ENCODE results near the gene DOCK1. TPM values are rescaled to one million over a fixed set of nuclear protein-coding genes. Genes with fewer than 3 reads are reported as not detected.

Gene DOCK1
- polyA plus RNA-seq, 1 of the 3 experiments (the other 2 are of a cell fraction): 15.5 TPM

DNA sequence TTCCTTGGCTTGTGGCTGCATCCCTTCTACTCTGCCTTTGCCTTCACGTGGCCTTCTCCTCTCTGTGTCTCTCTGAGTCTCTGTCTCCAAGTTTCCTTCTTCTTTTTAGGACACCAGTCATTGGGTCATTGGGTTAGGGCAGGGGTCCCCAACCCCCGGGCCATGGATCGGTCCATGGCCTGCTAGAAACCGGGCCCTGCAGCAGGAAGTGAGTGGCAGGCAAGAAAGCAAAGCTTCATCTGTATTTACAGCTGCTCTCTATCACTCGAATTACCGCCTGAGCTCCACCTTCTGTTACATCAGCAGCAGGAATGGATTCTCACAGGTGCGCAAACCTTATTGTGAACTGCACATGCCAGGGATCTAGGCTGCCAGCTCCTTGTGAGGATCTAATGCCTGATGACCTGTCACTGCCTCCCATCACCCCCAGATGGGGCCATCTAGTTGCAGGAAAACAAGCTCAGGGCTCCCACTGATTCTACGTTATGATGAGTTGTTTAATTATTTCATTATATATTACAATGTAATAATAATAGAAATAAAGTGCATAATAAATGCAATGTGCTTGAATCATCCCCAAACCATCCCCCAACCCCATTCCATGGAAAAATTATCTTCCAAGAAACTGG lies 47.9 kb upstream of the DOCK1 start:
- POLR2A ChIA-PET: no interaction called here

DNA sequence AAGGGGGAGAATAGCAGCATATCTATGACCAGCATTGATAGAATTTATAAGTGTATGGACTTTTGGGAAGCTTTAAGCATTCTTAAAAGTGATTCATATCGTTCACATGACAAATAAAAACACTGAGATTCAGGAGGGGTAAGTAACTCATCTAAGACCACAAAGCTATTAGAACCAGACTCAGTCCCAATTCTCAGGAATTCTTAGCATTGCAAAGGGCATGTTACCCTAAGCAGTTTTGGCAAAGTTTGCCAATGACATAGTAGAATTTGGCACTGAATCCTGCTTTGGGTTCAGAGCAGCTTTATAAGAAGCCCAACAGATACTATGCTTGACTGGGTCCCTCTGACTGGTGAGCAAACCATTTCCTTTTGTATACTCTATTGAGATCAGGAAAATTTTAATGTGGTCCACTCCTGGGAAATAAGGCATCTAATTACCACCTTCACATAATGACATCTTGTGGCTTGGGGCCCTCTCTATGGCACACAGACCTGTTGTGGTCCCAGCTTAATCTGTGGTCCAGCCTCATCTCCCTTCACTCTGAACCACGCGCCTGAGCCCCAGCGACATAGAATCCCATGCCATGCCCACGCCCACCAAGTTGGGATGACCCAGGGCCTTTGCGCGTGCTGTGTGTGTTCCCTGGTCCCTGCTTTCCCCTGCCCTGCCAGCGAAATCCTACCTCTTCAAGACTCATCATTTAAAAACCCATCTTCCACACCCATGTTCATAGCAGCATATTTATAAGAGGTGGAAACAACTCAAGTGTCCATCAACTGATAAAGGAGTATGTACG lies 37.5 kb upstream of the DOCK1 start:
- CTCF ChIA-PET: no interaction called here
- 46% methylated on average over 8 of the region's 9 CpGs for WGBS (ENCODE audit: low lambda C conversion rate)
- peak overlapping the region; percentile 11; the same call in 1 of the 2 replicates for H3K4me2 ChIP-seq
- no peaks in the 10 kb centered on the region for H3F3A ChIP-seq (replicated peaks; ENCODE audit: insufficient read depth)
- TF ChIP-seq EZH2phosphoT487 (IDR thresholded peaks at IDR 0.05; ENCODE audit: borderline replicate concordance, low read depth): no peak
- TF ChIP-seq JUND (IDR thresholded peaks at IDR 0.05): peak; percentile 50
- TF ChIP-seq ELF1 (IDR thresholded peaks at IDR 0.05): no peak
- peak; percentile 49; the same call in 1 of the 2 replicates for TF ChIP-seq FOSL2 (IDR thresholded peaks at IDR 0.05; ENCODE audit: borderline replicate concordance, low read depth)
- TF ChIP-seq GABPA (IDR thresholded peaks at IDR 0.05; ENCODE audit: low read depth): no peak
- peak; percentile 82 for TF ChIP-seq TCF12 (IDR thresholded peaks at IDR 0.05)
- TF ChIP-seq, protein P1, sequence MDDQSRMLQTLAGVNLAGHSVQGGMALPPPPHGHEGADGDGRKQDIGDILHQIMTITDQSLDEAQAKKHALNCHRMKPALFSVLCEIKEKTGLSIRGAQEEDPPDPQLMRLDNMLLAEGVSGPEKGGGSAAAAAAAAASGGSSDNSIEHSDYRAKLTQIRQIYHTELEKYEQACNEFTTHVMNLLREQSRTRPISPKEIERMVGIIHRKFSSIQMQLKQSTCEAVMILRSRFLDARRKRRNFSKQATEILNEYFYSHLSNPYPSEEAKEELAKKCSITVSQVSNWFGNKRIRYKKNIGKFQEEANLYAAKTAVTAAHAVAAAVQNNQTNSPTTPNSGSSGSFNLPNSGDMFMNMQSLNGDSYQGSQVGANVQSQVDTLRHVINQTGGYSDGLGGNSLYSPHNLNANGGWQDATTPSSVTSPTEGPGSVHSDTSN (IDR thresholded peaks at IDR 0.05): 0 out of 2 replicates have a peak, but pooled peaks have one; percentile 28
- peak; percentile 52; the same call in 1 of the 2 replicates for TF ChIP-seq RXRA (IDR thresholded peaks at IDR 0.05; ENCODE audit: borderline replicate concordance, low read depth)
- TF ChIP-seq MXI1 (IDR thresholded peaks at IDR 0.05; ENCODE audit: low read depth, low read length): no peak
- TF ChIP-seq MEF2A (IDR thresholded peaks at IDR 0.05; ENCODE audit: borderline replicate concordance, low read depth): 0 out of 2 replicates have a peak, but pooled peaks have one; percentile 11
- peak; percentile 46; the same call in 1 of the 2 replicates for TF ChIP-seq TEAD4 (IDR thresholded peaks at IDR 0.05; ENCODE audit: borderline replicate concordance, insufficient read depth)
- no peak for TF ChIP-seq RCOR1 (IDR thresholded peaks at IDR 0.05; ENCODE audit: low read length)
- peak; percentile 86 for TF ChIP-seq NFIC (IDR thresholded peaks at IDR 0.05; ENCODE audit: borderline replicate concordance)
- TF ChIP-seq EP300 (IDR thresholded peaks at IDR 0.05; ENCODE audit: borderline replicate concordance in 1 of 2, low read depth in 1 of 2, low read length in 1 of 2): peak in 1 of 2 experiments; percentile 48; a peak in 1 of 4 replicates
- TF ChIP-seq CHD2 (IDR thresholded peaks at IDR 0.05; ENCODE audit: low read length, partially characterized antibody): no peak
- TF ChIP-seq YY1 (IDR thresholded peaks at IDR 0.05; ENCODE audit: low read depth): no peak
- TF ChIP-seq, protein P2, sequence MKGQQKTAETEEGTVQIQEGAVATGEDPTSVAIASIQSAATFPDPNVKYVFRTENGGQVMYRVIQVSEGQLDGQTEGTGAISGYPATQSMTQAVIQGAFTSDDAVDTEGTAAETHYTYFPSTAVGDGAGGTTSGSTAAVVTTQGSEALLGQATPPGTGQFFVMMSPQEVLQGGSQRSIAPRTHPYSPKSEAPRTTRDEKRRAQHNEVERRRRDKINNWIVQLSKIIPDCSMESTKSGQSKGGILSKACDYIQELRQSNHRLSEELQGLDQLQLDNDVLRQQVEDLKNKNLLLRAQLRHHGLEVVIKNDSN (IDR thresholded peaks at IDR 0.05; ENCODE audit: borderline replicate concordance, low read depth): 0 out of 2 replicates have a peak, but pooled peaks have one; percentile 13
- H3K9me3 ChIP-seq: no peaks in the 10 kb centered on the region
- no peaks in the 10 kb centered on the region for H3K4me1 ChIP-seq (ENCODE audit: control insufficient read depth in 1 of 2, insufficient read depth in 2 of 2, low read depth in 1 of 2, low read length in 1 of 2)
- H3K4me3 ChIP-seq (ENCODE audit: low read depth in 2 of 2, low read length in 1 of 2): no peak overlapping the region
- no peak overlapping the region for H2AFZ ChIP-seq (ENCODE audit: low read depth)
- no peaks in the 10 kb centered on the region for H4K20me1 ChIP-seq (ENCODE audit: insufficient read depth)
- H3K9ac ChIP-seq: no peak overlapping the region
- no peaks in the 10 kb centered on the region for H3K27me3 ChIP-seq (ENCODE audit: insufficient read depth)
- peak overlapping the region in 1 of 2 experiments; percentile 78; a peak in 2 of 4 replicates for H3K27ac ChIP-seq (ENCODE audit: low read depth in 2 of 2, low read length in 1 of 2)
- DNase-seq: no peak
- POLR2A ChIA-PET: no interaction called here
- H3K36me3 ChIP-seq (replicated peaks in 1 of 2; ENCODE audit: control insufficient read depth in 1 of 2, insufficient read depth in 2 of 2, low read length in 1 of 2): no peaks in the 10 kb centered on the region
- no peaks in the 10 kb centered on the region for H3K9me2 ChIP-seq
- H3K79me2 ChIP-seq (ENCODE audit: insufficient read depth): no peaks in the 10 kb centered on the region

More for the DNA sequence above, 47.9 kb upstream of the DOCK1 start:
- CTCF ChIA-PET: interaction anchor here (0.7 kb wide), 1 partner anchor 7 kb away, joined by 3 read pairs; no protein-coding TSS in a partner anchor
- no peaks in the 10 kb centered on the region for H3K27me3 ChIP-seq (ENCODE audit: insufficient read depth)
- H4K20me1 ChIP-seq (ENCODE audit: insufficient read depth): no peaks in the 10 kb centered on the region
- no peaks in the 10 kb centered on the region for H3K9me3 ChIP-seq
- no peak overlapping the region for H2AFZ ChIP-seq (ENCODE audit: low read depth)
- H3K9ac ChIP-seq: no peak overlapping the region
- no peaks in the 10 kb centered on the region for H3F3A ChIP-seq (replicated peaks; ENCODE audit: insufficient read depth)
- H3K4me1 ChIP-seq (ENCODE audit: control insufficient read depth in 1 of 2, insufficient read depth in 2 of 2, low read depth in 1 of 2, low read length in 1 of 2): no peaks in the 10 kb centered on the region; a peak in 1 of 4 replicates
- no peaks in the 10 kb centered on the region for H3K9me2 ChIP-seq
- DNase-seq: no peak
- H3K4me3 ChIP-seq (ENCODE audit: low read depth in 2 of 2, low read length in 1 of 2): no peak overlapping the region
- no peak overlapping the region for H3K4me2 ChIP-seq
- no peaks in the 10 kb centered on the region for H3K36me3 ChIP-seq (replicated peaks in 1 of 2; ENCODE audit: control insufficient read depth in 1 of 2, insufficient read depth in 2 of 2, low read length in 1 of 2)
- no peaks in the 10 kb centered on the region for H3K79me2 ChIP-seq (ENCODE audit: insufficient read depth)
- TF ChIP-seq, protein P3, sequence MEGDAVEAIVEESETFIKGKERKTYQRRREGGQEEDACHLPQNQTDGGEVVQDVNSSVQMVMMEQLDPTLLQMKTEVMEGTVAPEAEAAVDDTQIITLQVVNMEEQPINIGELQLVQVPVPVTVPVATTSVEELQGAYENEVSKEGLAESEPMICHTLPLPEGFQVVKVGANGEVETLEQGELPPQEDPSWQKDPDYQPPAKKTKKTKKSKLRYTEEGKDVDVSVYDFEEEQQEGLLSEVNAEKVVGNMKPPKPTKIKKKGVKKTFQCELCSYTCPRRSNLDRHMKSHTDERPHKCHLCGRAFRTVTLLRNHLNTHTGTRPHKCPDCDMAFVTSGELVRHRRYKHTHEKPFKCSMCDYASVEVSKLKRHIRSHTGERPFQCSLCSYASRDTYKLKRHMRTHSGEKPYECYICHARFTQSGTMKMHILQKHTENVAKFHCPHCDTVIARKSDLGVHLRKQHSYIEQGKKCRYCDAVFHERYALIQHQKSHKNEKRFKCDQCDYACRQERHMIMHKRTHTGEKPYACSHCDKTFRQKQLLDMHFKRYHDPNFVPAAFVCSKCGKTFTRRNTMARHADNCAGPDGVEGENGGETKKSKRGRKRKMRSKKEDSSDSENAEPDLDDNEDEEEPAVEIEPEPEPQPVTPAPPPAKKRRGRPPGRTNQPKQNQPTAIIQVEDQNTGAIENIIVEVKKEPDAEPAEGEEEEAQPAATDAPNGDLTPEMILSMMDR (IDR thresholded peaks at IDR 0.05): 0 out of 2 replicates have a peak, but pooled peaks have one; percentile 7
- TF ChIP-seq RCOR1 (IDR thresholded peaks at IDR 0.05; ENCODE audit: low read length): no peak
- no peak overlapping the region for H3K27ac ChIP-seq (ENCODE audit: low read depth in 2 of 2, low read length in 1 of 2)
- 56% methylated on average over 8 of the region's 8 CpGs for WGBS (ENCODE audit: low lambda C conversion rate)

All from SK-N-SH (cell line).